HepG2 (cell line): ENCODE data around the gene TM2D3. TPM values are rescaled to one million over a fixed set of nuclear protein-coding genes. Genes with fewer than 3 reads are reported as not detected.

ENCODE experiments used
- ATAC-seq: fragments of 200-7000 bp; cut with Tn5 transposase; 3 replicates; pipeline ENCODE4 v1.9.1; 2020; ENCODE audit warnings: mild to moderate bottlenecking, moderate library complexity
- BruUV-seq: library from RNA; stranded (reverse); fragments of 400-500 nt; replicated peaks from 2 replicates; lab custom pipeline; 2021; lab: Mats Ljungman, UMichigan
- CTCF ChIA-PET: fragments of 300-600 bp; formaldehyde crosslinking; extraction: SDS; loops from one replicate; lab custom pipeline; 2021; ENCODE audit warnings: low total read pairs, inconsistent platforms, low intra/inter-chr PET ratio; lab: Yijun Ruan, JAX
- POLR2A ChIA-PET: fragments of 350-600 bp; sonication (Branson Sonifier 250); formaldehyde crosslinking; loops from one replicate; lab custom pipeline; 2020; ENCODE audit warnings: antibody characterized with exemption, inconsistent platforms; lab: Yijun Ruan, JAX
- DNase-seq: peaks from one replicate; pipeline ENCODE4 v3.0.0-alpha.2; 2015; ENCODE audit warnings: low spot score
- FAIRE-seq: peaks from 3 replicates; lab custom pipeline; 2011; peaks lifted over from hg19 to GRCh38; lab: Jason Lieb, UNC
- H2AFZ ChIP-seq: one replicate; pipeline ENCODE4 v1.6.1; 2011; ENCODE audit warnings: low read length, inconsistent platforms
- H3K27ac ChIP-seq: fragments of 300-600 bp; 3 replicates; pipeline ENCODE4 v1.8.0; 2011; ENCODE audit warnings: mixed run types, mild to moderate bottlenecking, mixed read lengths, low read length, inconsistent platforms; ENCODE audit not compliant: insufficient read depth; ENCODE audit errors: extremely low read length
- H3K27me3 ChIP-seq, 2 experiments: fragments of 200-600 bp in 1 of 2; 2 replicates in 1 of 2; 3 replicates in 1 of 2; pipeline versions ENCODE4 v1.6.0 to v1.8.0; 2011; ENCODE audit warnings: low read length in 2 of 2, mild to moderate bottlenecking in 2 of 2, moderate library complexity in 2 of 2, inconsistent platforms in 1 of 2; ENCODE audit not compliant: insufficient read depth in 2 of 2, control insufficient read depth in 1 of 2
- H3K36me3 ChIP-seq, 2 experiments: fragments of 200-600 bp in 1 of 2; replicated peaks in 1 of 2; 2 replicates in 1 of 2; 3 replicates in 1 of 2; pipeline versions ENCODE4 v1.5.1 to v1.8.0; 2011; ENCODE audit warnings: low read length in 2 of 2, inconsistent platforms in 1 of 2; ENCODE audit not compliant: insufficient read depth in 2 of 2, control insufficient read depth in 1 of 2
- H3K4me1 ChIP-seq: 2 replicates; pipeline ENCODE4 v1.5.1; 2012; ENCODE audit warnings: low read length, inconsistent platforms; ENCODE audit not compliant: insufficient read depth
- H3K4me2 ChIP-seq: 2 replicates; pipeline ENCODE4 v1.6.0; 2011; ENCODE audit warnings: low read depth, low read length, inconsistent platforms
- H3K4me3 ChIP-seq, 3 experiments: fragments of 200-600 bp in 1 of 3; sonication (generic), shearing (Covaris generic) in 1 of 3; replicated peaks in 1 of 3; 2 replicates each; pipeline ENCODE4 v1.5.1; 2011 to 2016; ENCODE audit warnings: low read length in 3 of 3, inconsistent platforms in 2 of 3, low read depth in 2 of 3, mild to moderate bottlenecking in 2 of 3, control low read depth in 1 of 3, mixed read lengths in 1 of 3; ENCODE audit not compliant: insufficient read depth in 1 of 3
- H3K79me2 ChIP-seq: one replicate; pipeline ENCODE4 v1.6.1; 2011; ENCODE audit warnings: low read length, inconsistent platforms; ENCODE audit not compliant: insufficient read depth
- H3K9ac ChIP-seq: 2 replicates; pipeline ENCODE4 v1.6.0; 2011; ENCODE audit warnings: mild to moderate bottlenecking, low read depth, low read length, inconsistent platforms; ENCODE audit not compliant: insufficient read depth
- H3K9me3 ChIP-seq: 2 replicates; pipeline ENCODE4 v1.5.1; 2012; ENCODE audit warnings: mild to moderate bottlenecking, low read length
- H4K20me1 ChIP-seq: 2 replicates; pipeline ENCODE4 v1.6.0; 2011; ENCODE audit warnings: inconsistent platforms, mild to moderate bottlenecking, low read length, moderate library complexity; ENCODE audit not compliant: insufficient read depth
- FOXJ3 ChIP-seq: sonication (generic); formaldehyde crosslinking; IDR thresholded peaks from 2 replicates; pipeline ENCODE4 v1.4.0; 2020; ENCODE audit warnings: missing genetic modification reagents, mild to moderate bottlenecking, borderline replicate concordance
- MEIS1 ChIP-seq: sonication (generic); formaldehyde crosslinking; IDR thresholded peaks from 2 replicates; pipeline ENCODE4 v1.9.0; 2021; ENCODE audit warnings: mild to moderate bottlenecking, missing genetic modification reagents, moderate library complexity, borderline replicate concordance
- NONO ChIP-seq, 2 experiments: fragments of 450-650 bp in 1 of 2; sonication (generic) in 1 of 2; formaldehyde crosslinking in 1 of 2; IDR thresholded peaks in 1 of 2; conservative IDR thresholded peaks in 1 of 2; 2 replicates each; pipeline versions ENCODE4 v1.6.1 to v1.8.0; 2017 to 2022; ENCODE audit warnings: mild to moderate bottlenecking in 1 of 2, missing genetic modification reagents in 1 of 2, moderate library complexity in 1 of 2
- ZBTB38 ChIP-seq: sonication (generic); formaldehyde crosslinking; IDR thresholded peaks from 2 replicates; pipeline ENCODE4 v1.5.1; 2020; ENCODE audit warnings: mild to moderate bottlenecking, missing genetic modification reagents
- WGBS: methylation state at CpG from one replicate; pipeline ENCODE4 v1.1.6; 2017; ENCODE audit warnings: low lambda C conversion rate; 5-methylcytosine and 5-hydroxymethylcytosine counted together
- in situ Hi-C: cut with HindIII; loops from 2 replicates; pipeline ENCODE4 v1.10.0; 2017; ENCODE audit warnings: low pct_unique_long_range_greater_than_20kb; ENCODE audit not compliant: extremely low pct_ligation_motif_present
- intact Hi-C: fragments of 100-400 bp; cut with micrococcal nuclease; formaldehyde crosslinking; loops from one replicate; pipeline ENCODE4 v1.10.0; 2022; ENCODE audit not compliant: unreplicated experiment
- polyA plus RNA-seq, 8 experiments: library from polyadenylated mRNA; depleted of rRNA in 3 of 8; stranded (reverse) in 7 of 8; unstranded in 1 of 8; fragments of >200 nt; fragmentation: Illumina TruSeq in 4 of 8; extraction: Trizol in 4 of 8; gene quantifications; 2 replicates each; pipeline versions ENCODE4 v1.2.1 to v1.2.3, GENCODE V29; 2011 to 2016; ENCODE audit warnings: low read depth in 4 of 8, missing spikeins in 1 of 8, mixed read lengths in 1 of 8; ENCODE audit not compliant: insufficient read depth in 1 of 8
- total RNA-seq, 5 experiments: library from RNA; depleted of rRNA; stranded (reverse); fragments of >200 nt; fragmentation: Illumina TruSeq; extraction: Trizol; gene quantifications; 2 replicates each; pipeline ENCODE4 v1.2.3, GENCODE V29; 2016; ENCODE audit warnings: low read depth in 1 of 5
- TF ChIP-seq, protein P1 (sequence below): IDR thresholded peaks from 2 replicates; pipeline ENCODE4 v1.6.1; 2016; ENCODE audit warnings: missing compliant biosample characterization, missing genetic modification reagents, borderline replicate concordance
- TF ChIP-seq, protein P2 (sequence below): sonication (generic); formaldehyde crosslinking; IDR thresholded peaks from 2 replicates; pipeline ENCODE4 v1.5.1; 2020; ENCODE audit warnings: mild to moderate bottlenecking, missing genetic modification reagents, moderate library complexity
- TF ChIP-seq, protein P3 (sequence below): fragments of 450-650 bp; IDR thresholded peaks from 2 replicates; pipeline ENCODE4 v1.6.1; 2016

Gene TM2D3
- total and polyA plus RNA-seq, 2 of the 13 experiments (the other 11 are each of a cell fraction or from before 2014, with no cell fraction given): 31.1 to 72.7 TPM

DNA sequence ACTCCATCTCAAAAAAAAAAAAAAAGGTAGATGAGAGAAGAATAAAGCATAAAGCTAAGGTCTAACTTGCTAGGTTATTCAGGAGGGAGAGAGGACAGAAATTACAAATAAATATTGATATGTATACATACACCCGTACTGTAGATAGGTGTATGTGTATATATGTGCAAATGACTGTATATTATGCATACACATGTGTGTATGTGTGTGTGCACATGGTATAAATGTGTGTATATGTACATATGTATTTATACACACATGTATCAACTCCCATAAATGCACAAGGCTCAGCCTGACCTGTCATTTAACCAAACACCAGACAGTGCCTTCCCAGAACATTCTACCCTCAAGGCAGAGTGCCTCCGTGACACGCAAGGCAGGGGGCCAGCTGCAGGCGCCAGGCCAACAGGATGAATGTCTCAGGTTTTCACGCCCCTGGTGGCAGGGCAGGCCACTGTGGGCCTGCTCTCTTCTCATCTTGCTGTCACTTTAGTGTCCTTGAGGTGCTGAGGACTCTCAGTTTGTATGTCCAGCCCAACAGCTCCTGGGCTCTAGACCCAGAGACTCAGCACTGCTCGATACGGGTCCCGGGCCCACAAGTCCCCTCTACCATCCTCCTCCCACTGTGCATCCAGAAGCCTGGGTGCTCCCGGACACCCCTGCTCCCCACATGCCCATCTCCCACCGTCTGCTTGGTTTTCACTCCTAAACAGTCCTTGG lies 40.4 kb downstream of the TM2D3 start:
- FAIRE-seq (no peak), DNase-seq (no peak), ATAC-seq (no peak)
- Histone ChIP-seq H3K4me3 (peak overlapping the region in 1 of 3 experiments; percentile 46; a peak in 1 of 6 replicates), H3K27ac (no peak overlapping the region), H3K4me1 (peaks cover 76% of the 10 kb centered on the region), H2AFZ (no peak overlapping the region), H3K27me3 (no peaks in the 10 kb centered on the region), H3K36me3 (no peaks in the 10 kb centered on the region; a peak in 1 of 5 replicates), H3K79me2 (peaks cover 7% of the 10 kb centered on the region), H3K4me2 (peak overlapping the region; percentile 65; the same call in 1 of the 2 replicates), H3K9ac (no peak overlapping the region), H3K9me3 (no peaks in the 10 kb centered on the region), H4K20me1 (no peaks in the 10 kb centered on the region)
- ChIA-PET POLR2A (no interaction called here), CTCF (no interaction called here)
- WGBS: 91% methylated on average over 10 of the region's 10 CpGs
- in situ Hi-C loops (no loop called here), intact Hi-C loops (no loop called here)
- TF ChIP-seq, protein P1, sequence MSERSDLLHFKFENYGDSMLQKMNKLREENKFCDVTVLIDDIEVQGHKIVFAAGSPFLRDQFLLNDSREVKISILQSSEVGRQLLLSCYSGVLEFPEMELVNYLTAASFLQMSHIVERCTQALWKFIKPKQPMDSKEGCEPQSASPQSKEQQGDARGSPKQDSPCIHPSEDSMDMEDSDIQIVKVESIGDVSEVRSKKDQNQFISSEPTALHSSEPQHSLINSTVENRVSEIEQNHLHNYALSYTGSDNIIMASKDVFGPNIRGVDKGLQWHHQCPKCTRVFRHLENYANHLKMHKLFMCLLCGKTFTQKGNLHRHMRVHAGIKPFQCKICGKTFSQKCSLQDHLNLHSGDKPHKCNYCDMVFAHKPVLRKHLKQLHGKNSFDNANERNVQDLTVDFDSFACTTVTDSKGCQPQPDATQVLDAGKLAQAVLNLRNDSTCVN (CRISPR knock-in tag): no peak
- TF ChIP-seq FOXJ3: no peak
- no peak for TF ChIP-seq NONO (IDR thresholded peaks at IDR 0.05)
- TF ChIP-seq NONO (CRISPR knock-in tag; conservative IDR thresholded peaks at IDR 0.05): 0 out of 2 replicates have a peak, but pooled peaks have one; percentile 13
- peak; percentile 58; the same call in 1 of the 2 replicates for TF ChIP-seq ZBTB38 (CRISPR knock-in tag)
- TF ChIP-seq, protein P2, sequence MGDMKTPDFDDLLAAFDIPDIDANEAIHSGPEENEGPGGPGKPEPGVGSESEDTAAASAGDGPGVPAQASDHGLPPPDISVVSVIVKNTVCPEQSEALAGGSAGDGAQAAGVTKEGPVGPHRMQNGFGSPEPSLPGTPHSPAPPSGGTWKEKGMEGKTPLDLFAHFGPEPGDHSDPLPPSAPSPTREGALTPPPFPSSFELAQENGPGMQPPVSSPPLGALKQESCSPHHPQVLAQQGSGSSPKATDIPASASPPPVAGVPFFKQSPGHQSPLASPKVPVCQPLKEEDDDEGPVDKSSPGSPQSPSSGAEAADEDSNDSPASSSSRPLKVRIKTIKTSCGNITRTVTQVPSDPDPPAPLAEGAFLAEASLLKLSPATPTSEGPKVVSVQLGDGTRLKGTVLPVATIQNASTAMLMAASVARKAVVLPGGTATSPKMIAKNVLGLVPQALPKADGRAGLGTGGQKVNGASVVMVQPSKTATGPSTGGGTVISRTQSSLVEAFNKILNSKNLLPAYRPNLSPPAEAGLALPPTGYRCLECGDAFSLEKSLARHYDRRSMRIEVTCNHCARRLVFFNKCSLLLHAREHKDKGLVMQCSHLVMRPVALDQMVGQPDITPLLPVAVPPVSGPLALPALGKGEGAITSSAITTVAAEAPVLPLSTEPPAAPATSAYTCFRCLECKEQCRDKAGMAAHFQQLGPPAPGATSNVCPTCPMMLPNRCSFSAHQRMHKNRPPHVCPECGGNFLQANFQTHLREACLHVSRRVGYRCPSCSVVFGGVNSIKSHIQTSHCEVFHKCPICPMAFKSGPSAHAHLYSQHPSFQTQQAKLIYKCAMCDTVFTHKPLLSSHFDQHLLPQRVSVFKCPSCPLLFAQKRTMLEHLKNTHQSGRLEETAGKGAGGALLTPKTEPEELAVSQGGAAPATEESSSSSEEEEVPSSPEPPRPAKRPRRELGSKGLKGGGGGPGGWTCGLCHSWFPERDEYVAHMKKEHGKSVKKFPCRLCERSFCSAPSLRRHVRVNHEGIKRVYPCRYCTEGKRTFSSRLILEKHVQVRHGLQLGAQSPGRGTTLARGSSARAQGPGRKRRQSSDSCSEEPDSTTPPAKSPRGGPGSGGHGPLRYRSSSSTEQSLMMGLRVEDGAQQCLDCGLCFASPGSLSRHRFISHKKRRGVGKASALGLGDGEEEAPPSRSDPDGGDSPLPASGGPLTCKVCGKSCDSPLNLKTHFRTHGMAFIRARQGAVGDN: peak; percentile 7; the same call in 1 of the 2 replicates
- TF ChIP-seq, protein P3, sequence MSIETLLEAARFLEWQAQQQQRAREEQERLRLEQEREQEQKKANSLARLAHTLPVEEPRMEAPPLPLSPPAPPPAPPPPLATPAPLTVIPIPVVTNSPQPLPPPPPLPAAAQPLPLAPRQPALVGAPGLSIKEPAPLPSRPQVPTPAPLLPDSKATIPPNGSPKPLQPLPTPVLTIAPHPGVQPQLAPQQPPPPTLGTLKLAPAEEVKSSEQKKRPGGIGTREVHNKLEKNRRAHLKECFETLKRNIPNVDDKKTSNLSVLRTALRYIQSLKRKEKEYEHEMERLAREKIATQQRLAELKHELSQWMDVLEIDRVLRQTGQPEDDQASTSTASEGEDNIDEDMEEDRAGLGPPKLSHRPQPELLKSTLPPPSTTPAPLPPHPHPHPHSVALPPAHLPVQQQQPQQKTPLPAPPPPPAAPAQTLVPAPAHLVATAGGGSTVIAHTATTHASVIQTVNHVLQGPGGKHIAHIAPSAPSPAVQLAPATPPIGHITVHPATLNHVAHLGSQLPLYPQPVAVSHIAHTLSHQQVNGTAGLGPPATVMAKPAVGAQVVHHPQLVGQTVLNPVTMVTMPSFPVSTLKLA: peak; percentile 74
- no peak for TF ChIP-seq MEIS1 (CRISPR knock-in tag)
- no TSS peak for BruUV-seq
